C4-2B (cell line): ENCODE measurements around the gene SASH1.

Experiments
- H3K27ac ChIP-seq: fragments of 450-650 bp; 2 replicates; pipeline ENCODE4 v1.5.1; 2017
- ZFX ChIP-seq: fragments of 450-650 bp; IDR thresholded peaks from 2 replicates; pipeline ENCODE4 v1.6.1; 2017
- TF ChIP-seq, protein P1 (sequence below): fragments of 450-650 bp; conservative IDR thresholded peaks from 2 replicates; pipeline ENCODE4 v1.5.1; 2017; ENCODE audit warnings: mild to moderate bottlenecking

SASH1 gene

DNA sequence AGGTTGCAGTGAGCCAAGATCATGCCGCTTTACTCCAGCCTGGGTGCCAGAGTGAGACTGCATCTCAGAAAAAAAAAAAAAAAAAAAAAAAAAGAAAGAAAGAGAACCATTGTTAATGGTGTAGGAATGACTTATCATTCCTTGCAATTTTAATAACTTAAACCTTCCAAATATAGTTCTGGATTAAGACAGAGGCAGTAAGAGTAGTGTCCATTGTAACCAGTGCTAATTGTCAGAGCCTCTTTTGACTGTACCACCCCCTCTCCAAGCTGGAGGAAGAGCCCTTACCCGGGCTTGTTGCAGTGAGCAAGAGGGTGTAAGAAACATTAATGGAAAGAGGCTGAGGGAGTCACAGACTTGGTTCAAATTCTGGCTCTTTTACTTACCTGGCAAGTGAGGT, 53.8 kb downstream of the SASH1 start:
- no peak for TF ChIP-seq ZFX
- TF ChIP-seq, protein P1, sequence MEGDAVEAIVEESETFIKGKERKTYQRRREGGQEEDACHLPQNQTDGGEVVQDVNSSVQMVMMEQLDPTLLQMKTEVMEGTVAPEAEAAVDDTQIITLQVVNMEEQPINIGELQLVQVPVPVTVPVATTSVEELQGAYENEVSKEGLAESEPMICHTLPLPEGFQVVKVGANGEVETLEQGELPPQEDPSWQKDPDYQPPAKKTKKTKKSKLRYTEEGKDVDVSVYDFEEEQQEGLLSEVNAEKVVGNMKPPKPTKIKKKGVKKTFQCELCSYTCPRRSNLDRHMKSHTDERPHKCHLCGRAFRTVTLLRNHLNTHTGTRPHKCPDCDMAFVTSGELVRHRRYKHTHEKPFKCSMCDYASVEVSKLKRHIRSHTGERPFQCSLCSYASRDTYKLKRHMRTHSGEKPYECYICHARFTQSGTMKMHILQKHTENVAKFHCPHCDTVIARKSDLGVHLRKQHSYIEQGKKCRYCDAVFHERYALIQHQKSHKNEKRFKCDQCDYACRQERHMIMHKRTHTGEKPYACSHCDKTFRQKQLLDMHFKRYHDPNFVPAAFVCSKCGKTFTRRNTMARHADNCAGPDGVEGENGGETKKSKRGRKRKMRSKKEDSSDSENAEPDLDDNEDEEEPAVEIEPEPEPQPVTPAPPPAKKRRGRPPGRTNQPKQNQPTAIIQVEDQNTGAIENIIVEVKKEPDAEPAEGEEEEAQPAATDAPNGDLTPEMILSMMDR: no peak

DNA sequence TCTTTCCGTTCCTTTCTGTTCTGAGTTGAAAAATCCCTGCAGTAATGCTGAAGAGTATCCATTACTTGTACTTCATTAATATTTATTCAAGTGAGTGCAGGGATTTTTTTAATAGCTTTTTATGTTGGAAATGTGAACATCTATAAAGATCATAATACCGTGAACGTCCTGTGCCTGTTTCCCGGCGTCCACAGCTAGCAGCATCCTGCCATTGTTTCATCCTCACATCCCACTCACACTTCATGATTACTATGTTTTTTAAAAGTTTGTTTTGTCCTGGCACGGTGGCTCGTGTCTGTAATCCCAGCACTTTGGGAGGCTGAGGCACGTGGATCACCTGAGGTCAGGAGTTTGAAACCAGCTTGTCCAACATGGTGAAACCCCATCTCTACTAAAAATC, 54.3 kb downstream of the SASH1 start:
- no peak overlapping the region for H3K27ac ChIP-seq
- no peak for TF ChIP-seq ZFX

More for the DNA sequence above, 53.8 kb downstream of the SASH1 start:
- H3K27ac ChIP-seq: no peak overlapping the region

DNA sequence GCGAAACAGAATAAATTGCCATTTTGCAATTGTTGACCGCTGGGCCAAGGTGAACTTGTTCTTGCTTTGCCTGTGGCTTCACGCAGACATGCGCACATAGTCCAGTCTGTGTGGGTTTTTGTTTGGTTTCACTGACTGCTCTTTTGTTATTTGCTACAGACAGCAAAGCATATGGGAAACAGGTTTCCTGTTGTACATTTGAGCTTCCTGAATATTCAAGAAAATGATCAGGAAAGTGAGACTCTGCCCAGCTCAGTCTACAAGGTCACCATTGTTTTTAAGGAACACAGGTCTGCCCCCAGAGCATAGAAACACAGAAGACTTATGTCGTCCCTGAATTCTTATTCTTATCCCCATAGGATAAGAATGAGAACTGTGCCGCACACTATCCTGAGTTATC, 55.6 kb downstream of the SASH1 start:
- no peak overlapping the region for H3K27ac ChIP-seq
- TF ChIP-seq ZFX: no peak

DNA sequence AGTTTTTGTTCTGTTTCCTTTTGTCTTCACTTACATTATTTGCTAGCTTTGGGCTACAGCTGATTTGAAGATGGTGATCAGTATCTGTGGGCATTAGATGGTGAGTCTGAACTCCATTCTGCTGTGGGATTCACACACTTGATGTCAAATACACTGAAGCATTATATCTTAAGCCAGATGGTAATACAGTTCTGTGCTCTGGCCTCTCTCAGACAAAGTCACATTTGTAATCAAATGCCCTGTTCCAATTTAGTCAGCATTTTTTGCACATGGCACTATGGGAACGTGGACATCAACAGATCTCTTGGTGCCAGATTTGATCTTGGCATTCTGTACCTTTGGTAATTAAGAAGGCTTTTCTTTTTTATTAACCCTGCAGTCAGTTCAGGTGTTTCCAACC, 56.0 kb downstream of the SASH1 start:
- no peak for TF ChIP-seq ZFX
- TF ChIP-seq, protein P1: no peak
- H3K27ac ChIP-seq: no peak overlapping the region

DNA sequence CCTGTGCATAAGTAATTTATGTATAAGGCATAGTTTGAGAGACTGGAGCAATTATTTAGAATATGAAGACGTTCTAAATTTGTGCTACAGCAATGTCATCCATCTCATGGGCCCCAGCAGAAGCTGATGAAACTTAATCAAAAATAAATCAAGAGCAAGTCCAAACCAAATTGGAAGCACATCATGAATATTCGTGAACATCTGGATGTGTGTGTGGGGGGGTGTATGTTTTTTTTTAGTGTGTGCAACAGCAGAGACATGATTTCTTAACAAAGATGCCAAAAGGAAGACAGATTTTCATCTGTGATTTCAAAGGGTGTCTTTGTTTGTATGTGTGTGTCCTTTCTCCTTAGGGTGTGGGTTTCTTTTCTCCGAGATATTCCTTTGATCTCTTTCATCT, 58.9 kb downstream of the SASH1 start:
- no peak overlapping the region for H3K27ac ChIP-seq
- no peak for TF ChIP-seq ZFX
- TF ChIP-seq, protein P1: no peak

DNA sequence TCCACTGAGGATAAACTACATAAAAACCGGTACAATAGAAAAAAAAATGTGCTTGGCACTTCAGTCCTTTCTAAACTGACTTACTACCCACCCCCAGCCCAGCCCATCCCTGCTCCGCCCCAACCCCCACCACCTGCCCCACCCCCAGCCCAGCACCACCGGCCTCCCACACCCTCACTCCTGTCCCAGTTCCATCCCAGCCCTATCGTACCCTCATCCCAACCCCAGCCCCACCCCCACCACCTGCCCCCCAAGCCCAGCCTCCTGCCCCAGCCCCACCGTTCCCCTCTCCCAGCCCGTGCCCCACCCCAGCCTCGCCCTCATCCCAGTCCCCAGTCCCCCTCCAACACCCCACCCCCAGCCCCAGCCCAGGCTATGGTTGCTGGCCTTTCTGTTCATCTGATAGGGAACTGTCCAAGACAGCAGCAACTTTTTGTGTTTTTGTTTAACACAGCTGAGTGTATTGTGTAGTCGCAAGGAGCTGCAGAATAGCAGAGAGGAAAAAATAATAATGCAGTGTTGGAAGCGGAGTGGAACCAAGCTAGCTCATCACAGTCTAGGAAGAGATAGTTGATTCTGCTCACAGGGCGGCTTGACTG, 61.9 kb downstream of the SASH1 start:
- TF ChIP-seq, protein P1: no peak
- TF ChIP-seq ZFX: no peak
- H3K27ac ChIP-seq: no peak overlapping the region

DNA sequence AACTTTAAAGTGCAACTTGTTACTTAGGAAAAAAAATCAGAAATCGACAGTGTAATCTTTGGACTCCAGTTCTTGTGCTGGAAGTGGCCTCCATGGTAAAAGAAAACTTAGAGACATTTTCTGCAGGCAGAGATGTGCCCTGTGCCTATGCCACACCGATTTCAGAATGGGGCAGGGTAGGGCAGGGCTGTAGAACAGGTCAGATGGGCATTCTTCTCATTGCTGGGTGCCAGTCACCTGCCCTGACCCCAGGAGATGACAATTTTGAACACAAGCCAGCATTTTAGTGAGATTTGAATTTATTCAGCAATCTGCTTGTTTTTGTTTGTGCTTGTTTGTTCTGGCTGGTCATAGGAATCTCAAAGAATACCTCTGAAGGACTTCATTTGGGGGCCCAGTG, 63.3 kb downstream of the SASH1 start:
- H3K27ac ChIP-seq: no peak overlapping the region
- TF ChIP-seq, protein P1: no peak
- no peak for TF ChIP-seq ZFX

DNA sequence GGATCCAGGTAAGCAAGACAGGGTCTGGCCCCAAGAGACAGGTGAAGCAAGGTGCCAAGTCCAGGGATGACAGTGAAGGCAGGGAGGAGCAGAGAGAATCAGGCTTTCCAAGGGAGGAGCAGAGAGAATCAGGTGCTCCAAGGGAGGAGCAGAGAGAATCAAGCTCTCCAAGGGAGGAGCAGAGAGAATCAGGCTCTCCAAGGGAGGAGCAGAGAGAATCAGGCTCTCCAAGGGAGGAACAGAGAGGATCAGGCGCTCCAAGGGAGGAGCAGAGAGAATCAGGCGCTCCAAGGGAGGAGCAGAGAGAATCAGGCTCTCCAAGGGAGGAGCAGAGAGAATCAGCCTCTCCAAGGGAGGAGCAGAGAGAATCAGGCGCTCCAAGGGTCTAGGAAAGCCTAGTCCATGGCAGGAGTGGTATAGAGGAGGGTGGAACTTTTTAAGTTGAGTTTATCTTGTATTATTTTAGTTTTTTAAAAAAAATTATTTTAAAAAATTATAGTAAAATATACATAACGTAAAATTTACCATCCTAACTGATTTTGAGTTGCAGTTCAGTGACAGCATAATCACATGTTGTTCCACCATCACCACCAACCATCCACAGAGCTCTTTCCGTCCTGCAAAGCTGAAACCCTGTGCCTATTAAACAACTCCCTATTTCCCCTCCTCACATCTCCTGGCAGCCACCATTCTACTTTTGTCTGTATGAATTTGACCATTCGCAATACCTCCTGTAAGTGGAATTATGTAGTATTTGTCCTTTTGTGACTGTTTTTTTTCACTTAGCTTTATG, 64.1 kb downstream of the SASH1 start:
- TF ChIP-seq ZFX: no peak
- TF ChIP-seq, protein P1: no peak
- no peak overlapping the region for H3K27ac ChIP-seq
